DOHH2 (cell line): Measurements from ENCODE around the gene NR3C2.

Experiments
- CTCF ChIP-seq: fragments of 200-600 bp; sonication (generic); IDR thresholded peaks from one replicate; pipeline ENCODE4 v1.5.1; 2014; ENCODE audit warnings: antibody characterized with exemption, mild to moderate bottlenecking, low read depth, low read length; ENCODE audit not compliant: poor library complexity, severe bottlenecking
- EZH2phosphoT487 ChIP-seq: fragments of 200-600 bp; sonication (generic); IDR thresholded peaks from 2 replicates; pipeline ENCODE4 v1.6.1; 2017; ENCODE audit warnings: borderline replicate concordance, mild to moderate bottlenecking, antibody characterized with exemption, low read length, moderate library complexity, mixed read lengths

GRCh38 chr4:148380291-148380690 lies 61.9 kb downstream of the NR3C2 start:
- TF ChIP-seq CTCF, result no peak
- TF ChIP-seq EZH2phosphoT487, result no peak
